Right lung (tissue), 5 donors: ENCODE data around the gene TPSAB1. TPM values are rescaled to one million over a fixed set of nuclear protein-coding genes. Genes with fewer than 3 reads are reported as not detected.

ENCODE experiments used
- DNase-seq, 2 donors: peaks; one replicate each; pipeline ENCODE4 v3.0.0-alpha.2; 2013
- polyA plus RNA-seq, 5 donors: library from polyadenylated mRNA; unstranded; fragments of 120-200 nt; gene quantifications; one replicate each; pipeline versions ENCODE4 v1.2.1 to v1.2.3, GENCODE V29; 2013; ENCODE audit warnings: inconsistent platforms in 1 of 5, low replicate concordance in 1 of 5; ENCODE audit not compliant: insufficient read length in 5 of 5, insufficient read depth in 1 of 5

Gene TPSAB1
- polyA plus RNA-seq, 5 donors = 0.27 TPM; not detected in 4

- DNase-seq = no peak
These were observed 31.4 kb upstream of the TPSAB1 start for GRCh38 chr16:1209081-1209480.

- DNase-seq = no peak
These were observed 30.0 kb upstream of the TPSAB1 start for GRCh38 chr16:1210461-1210860.

GRCh38 chr16:1211451-1212268 is 28.8 kb upstream of the TPSAB1 start:
- DNase-seq = no peak

GRCh38 chr16:1212616-1213194 is 27.8 kb upstream of the TPSAB1 start:
- DNase-seq = no peak

GRCh38 chr16:1213231-1213630 is 27.3 kb upstream of the TPSAB1 start:
- no peak for DNase-seq

- no peak for DNase-seq
These were observed 26.6 kb upstream of the TPSAB1 start for GRCh38 chr16:1213796-1214372.

GRCh38 chr16:1214719-1215118 is 25.8 kb upstream of the TPSAB1 start:
- no peak for DNase-seq

- DNase-seq = no peak
These were observed 24.8 kb upstream of the TPSAB1 start for GRCh38 chr16:1215574-1216295.

- no peak for DNase-seq
These were observed 24.2 kb upstream of the TPSAB1 start for GRCh38 chr16:1216296-1216619.

- DNase-seq = no peak
These were observed 23.7 kb upstream of the TPSAB1 start for GRCh38 chr16:1216681-1217400.

- no peak for DNase-seq
These were observed 23.0 kb upstream of the TPSAB1 start for GRCh38 chr16:1217526-1217925.

- DNase-seq = no peak
These were observed 22.2 kb upstream of the TPSAB1 start for GRCh38 chr16:1218061-1218929.

- DNase-seq = no peak
These were observed 21.4 kb upstream of the TPSAB1 start for GRCh38 chr16:1218930-1219611.

GRCh38 chr16:1220098-1220728 is 20.3 kb upstream of the TPSAB1 start:
- DNase-seq = no peak

- no peak for DNase-seq
These were observed 19.5 kb upstream of the TPSAB1 start for GRCh38 chr16:1220841-1221627.

GRCh38 chr16:1221628-1222552 is 18.6 kb upstream of the TPSAB1 start:
- no peak for DNase-seq

GRCh38 chr16:1222553-1223354 is 17.8 kb upstream of the TPSAB1 start:
- DNase-seq = no peak
